ENCODE results near the gene ATL1.
"Not testable (repeated sequence)": the region's sequence is repeated elsewhere in the genome, so short reads cannot be mapped to it uniquely, and the experiment has no call there.

- not testable (repeated sequence) for TF ChIP-seq SP1 (IDR thresholded peaks at IDR 0.05); FOXK2 (IDR thresholded peaks at IDR 0.05); HDGF (IDR thresholded peaks at IDR 0.05; ENCODE audit: borderline replicate concordance); NFRKB (IDR thresholded peaks at IDR 0.05); PKNOX1 (IDR thresholded peaks at IDR 0.05); TARDBP (IDR thresholded peaks at IDR 0.05); LEF1 (IDR thresholded peaks at IDR 0.05; ENCODE audit: borderline replicate concordance); SUZ12 (IDR thresholded peaks at IDR 0.05); FOXM1 (IDR thresholded peaks at IDR 0.05; ENCODE audit: borderline replicate concordance)
These were observed 105.4 kb downstream of the ATL1 start for GRCh38 chr14:50665300-50665699.

Data from HEK293T (cell line).